GM18909 (cell line): ENCODE measurements around the gene IL9.

Source experiments
- ATAC-seq: cut with Tn5 transposase; IDR thresholded peaks from one replicate; pipeline ENCODE4 v1.9.1; 2021; ENCODE audit warnings: mild to moderate bottlenecking; ENCODE audit not compliant: unreplicated experiment, poor library complexity

The IL9 gene

DNA sequence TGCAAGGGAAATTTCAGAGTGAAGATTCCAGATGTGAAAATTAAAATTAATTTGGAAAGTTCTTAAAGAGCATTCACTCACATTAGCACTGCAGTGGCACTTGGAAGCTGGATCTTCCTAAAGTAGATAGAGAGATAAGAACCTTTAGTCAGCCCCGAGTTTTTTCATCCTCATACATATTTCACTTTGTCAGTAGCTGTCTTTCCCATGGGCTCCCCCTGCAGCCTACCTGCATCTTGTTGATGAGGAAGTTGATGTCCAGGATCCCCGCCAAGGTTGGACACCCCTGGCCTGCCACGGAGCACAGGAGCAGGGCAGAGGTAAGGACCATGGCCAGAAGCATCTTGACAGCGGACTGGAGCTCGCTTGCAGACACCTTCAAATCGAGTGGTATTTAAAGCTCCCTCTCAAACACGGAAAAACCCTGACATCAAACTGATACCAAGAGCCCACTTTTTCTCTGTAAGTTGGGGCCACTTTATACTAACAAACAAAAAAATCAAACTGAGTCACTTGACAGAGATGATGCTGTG lies at the start of gene IL9:
TSS of gene IL9 (minus strand) at position 368 of the 533 bp plus-strand sequence. CDS start at position 343, 25 bp downstream.
- no peak for ATAC-seq

DNA sequence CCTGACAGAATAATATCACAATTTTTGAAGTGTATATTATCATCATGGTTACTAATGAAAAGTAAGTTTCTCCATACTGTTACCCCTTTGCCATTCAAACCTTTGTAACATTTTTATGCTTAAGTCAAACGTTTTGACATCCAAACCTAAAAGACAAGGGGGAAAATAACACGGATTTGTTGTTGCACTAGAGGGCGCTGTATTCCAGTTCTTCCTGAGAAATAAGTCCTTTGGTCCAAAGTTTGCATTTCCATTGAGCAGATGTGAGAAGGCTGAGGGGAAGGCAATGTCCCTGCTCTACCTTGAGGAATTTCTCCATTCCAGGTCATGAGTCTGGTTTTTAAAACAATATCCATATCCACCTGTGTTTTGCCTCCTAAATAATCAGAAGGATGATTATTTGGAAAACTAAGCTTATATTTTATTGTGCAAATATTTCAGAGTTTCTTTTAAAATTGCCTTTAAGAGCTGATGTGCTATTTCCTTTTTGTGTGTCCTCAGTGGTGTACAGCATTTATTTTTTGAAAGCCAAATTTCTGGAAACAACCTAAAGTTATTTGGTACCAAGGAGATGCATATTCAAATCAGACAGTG lies 49.4 kb upstream of the IL9 start:
- peak; percentile 46 for ATAC-seq

DNA sequence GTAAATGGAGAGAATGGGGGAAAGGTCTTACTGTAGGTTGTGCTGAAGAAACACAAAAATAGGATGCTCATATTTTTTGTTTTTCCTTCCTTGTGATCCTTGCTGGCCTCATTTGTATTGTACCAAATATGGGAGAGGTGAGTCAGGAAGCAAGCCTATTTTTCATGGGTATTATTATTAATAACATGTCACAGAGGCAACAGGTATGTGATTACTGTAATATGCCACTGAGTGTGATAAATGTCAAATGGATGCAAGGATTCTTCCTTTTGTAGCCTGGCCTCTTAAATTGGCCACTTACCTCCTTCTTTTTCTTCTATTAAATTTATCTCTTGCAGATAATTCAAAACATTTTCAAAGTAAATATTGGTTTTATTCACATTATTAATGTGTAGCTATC lies 48.9 kb upstream of the IL9 start:
- ATAC-seq: no peak

DNA sequence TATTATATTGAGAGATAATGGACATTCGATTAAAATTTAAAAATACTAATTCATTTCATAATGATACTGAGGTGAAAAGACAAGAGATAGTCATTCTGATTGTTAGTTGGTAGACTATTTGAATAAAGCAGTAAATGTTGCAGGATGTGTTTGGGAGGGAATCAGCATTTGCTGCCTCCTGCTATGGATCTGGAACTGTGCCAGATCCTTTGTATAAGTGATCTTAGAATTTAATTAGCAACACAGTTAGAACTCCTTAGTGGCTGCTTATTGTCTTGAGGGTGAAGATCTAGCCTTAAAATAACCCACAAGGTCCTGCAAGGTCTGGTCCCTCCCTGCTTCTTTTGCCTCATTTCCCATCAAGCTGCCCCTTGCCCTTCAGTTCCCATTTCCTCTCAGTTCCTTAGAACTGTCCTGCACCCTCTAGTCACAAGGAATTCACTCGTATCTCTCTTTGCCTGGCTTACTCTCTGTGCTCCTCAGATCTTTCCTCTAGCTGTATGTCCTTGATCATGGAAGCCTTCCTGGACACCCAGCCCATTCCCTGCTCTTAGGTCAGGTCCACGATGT lies 46.6 kb upstream of the IL9 start:
- no peak for ATAC-seq

DNA sequence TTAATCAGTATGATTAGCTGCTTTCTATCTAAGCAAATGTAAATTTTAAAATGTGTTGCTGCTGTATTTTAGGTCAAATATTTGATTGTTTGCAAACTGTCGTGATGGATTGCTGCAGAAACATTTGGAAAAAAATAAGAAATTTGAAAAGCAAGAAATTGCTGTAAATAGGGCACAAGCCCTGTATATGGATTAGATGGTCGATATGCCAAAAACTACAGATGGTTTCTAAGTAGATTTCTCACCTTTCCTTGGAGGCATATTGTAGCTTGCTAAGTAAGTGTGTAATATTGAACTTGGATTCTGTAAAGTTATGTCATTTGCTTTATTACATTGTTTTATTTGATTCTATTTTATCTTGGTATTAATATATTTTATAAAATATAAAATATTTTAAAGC lies 46.1 kb upstream of the IL9 start:
- ATAC-seq: no peak

DNA sequence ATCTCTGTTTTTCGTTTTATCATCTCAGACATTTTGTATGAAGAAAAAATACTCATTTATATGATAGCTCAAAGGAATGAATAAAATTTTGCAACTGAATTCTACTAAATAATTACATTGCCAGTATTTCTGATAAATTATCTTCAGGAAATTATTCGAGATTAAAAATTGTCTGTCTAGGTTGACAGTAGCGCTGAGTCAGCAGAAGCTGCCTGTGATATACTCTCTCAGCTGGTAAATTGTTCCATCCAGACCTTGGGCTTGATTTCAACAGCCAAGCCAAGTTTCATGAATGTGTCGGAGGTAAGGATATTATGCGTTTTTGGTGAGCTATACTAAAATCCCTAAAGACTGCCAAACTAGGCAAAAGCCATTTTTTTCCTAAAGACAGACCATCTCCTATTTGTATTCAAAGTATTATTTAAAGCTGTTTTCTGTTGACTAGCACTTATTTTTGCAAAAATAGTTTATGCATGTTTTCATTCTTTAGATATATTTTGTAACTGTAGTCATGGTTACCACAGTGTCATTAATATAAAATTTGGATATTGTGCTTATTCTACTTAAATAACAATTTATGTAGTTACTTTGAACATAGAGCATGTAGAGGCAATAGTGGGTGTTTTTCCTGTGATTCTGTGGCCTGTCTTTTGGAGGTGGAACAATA lies 41.7 kb upstream of the IL9 start:
- ATAC-seq: no peak

DNA sequence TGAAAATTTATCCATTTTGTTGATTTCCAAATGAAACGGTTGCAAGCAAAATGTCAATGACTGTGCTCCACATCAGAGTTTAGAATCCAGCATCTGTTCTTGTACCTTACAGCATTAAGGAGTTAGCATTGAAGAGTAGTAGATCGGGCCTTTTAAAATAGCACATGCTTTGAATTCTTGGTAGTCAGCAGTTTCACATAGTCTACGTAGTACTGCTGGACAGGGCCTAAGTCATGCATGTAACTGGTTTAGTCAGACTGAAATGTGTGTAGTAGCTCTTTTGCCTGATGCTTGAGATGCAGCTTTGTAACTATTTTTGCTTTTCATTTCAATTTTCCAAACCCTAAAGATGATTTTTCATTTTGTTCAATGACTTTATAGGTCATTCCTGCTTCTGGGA lies 39.3 kb upstream of the IL9 start:
- no peak for ATAC-seq

DNA sequence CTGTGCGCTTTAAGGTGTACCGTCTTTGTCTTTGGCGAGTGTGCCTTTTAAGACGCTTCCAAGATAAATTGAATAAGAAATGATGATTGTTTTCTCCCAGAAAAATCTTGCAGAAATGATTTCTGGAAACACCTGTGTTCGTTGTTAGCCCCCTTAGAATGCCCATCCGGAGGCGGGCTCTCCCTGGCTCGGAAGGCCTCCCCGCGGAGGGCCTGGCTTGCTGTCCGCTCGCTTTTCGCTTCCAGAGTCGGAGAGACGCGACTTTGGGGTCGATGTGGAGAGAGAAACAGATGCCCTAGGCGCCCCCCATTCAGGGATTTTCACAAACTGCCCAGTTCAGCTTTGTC lies 35.3 kb upstream of the IL9 start:
- ATAC-seq: no peak

DNA sequence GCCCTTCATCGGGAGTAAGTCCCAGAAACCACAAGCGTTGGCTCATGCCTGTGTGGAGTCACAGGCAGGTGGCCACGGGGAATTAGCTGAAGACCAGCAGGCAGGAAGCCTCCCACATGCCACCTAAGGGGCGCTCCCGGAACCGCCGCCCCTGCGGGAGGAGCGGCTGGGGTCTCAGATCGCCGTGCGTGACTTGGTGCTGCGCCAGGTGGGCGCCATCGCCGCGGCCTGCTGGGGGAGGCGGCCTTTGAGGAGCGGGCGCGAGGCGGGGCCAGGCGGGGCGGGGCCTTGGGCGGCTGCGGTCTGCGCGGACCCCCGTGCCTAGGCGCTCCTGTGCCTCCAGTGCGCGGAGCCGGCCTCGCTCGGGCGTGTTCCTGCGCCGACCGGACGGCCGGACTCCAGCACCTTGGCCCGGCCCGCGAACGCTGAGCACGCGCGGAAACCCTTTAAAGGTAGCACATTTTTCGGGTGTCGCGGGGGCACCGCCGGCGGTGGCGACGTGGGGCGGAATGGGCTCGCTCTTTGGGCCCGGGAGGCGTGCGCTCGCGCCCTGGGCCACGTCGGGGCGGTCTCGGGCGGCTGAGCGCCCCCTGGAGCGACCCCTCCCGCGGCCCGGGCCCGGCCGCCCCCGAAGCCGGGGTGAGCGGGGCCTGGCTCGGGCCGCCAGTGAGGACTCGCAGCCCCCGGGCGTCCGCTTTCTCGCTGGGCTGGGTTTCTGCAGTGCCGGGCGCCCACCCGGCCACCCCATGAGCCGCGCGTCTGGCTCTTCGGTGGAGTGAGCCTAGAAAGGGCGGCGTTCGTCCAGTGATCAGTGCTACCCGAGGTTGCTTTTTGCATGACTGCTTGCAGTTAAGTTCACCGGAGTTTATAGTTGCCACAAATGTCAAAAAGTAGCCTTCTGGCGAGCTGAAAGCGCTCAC lies 34.6 kb upstream of the IL9 start:
- no peak for ATAC-seq

DNA sequence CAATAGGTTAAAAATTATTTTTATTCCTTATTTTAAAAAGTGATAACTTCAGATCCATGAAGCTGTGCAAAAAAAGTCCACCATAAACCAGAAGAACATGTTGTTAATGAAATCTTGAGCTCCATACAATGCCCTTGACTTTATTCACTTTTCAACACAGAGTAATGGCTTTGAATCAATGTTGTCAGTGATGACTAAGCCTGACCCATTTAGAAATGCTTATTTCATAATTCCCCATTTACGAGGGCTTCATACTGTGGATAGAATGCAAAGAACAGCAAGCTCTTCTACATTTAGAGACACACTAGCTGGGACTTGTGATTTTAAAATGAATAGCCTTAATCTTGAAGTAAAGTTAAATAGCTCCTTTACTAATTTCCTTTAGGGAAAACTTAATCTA lies 25.7 kb upstream of the IL9 start:
- ATAC-seq: no peak

DNA sequence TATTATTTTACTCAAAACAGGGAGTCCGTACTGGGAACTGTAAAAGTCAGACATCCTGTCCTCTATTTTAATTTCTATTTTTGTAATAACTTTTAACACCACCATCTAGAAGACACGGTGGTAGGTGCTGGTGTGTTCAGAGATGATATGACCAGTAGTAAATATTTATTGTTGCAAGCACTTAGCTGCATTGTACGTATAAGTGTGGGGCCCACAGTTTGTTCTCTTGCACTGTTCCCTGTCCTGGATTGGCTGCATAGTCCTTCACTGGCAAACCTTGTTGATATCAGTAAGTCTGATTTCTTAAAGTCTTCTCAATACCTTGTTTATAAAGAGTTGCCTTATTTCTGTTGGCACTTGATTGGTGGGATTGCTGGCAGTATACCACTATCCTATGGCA lies 24.6 kb upstream of the IL9 start:
- no peak for ATAC-seq

DNA sequence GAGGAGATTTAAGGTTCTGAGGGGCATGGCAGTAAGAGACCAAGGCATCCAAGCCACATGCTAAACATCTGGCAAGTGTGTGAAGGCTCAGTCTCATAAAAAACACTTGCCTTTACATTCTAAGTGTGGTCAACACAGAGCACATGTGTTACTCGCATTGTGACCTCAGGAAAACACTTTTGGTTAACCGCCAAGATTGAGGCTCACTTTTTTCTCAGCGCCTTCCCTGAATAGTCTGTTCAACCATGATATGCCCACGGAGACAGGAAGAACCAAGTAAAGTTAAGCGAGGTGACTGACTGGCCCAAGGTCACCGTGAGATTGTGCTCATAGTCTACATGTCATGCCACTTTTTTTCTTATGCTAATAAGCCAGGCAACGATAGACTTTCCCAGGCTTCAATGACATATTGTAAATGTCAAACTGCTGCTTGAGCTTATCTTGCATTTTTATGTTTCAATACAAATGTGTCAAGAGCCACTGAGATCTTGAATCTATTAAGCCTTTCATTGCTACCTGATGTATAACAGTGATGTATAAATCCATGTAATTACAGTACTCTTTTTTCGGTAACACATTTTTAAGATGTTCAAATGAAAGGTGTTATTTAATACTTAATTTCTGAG lies 21.1 kb upstream of the IL9 start:
- no peak for ATAC-seq

DNA sequence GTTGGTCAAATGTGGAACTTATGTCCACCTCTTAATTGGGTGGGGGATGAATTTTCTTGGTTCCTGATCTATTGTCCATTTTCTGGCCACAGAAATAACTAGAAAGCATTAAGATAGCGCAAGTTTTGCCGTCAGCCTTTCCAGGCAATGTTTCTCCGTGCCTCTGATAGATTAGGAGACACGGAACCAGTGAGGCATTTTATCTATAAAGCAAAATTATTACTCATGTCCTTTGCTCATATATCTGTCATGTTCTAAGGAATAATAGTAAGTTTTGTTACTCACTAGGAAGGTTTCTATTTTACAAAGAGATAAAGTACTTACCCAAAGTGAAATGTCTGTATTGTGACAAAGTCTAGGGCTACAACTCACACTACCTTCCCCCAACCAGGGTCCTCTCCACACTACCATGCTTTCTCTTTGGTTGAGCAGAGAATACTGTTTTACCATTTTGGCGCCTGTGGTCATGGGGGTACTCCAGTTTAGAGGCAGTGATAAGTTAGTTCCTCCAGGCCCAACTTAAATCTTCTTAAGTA lies 19.9 kb upstream of the IL9 start:
- ATAC-seq: no peak

DNA sequence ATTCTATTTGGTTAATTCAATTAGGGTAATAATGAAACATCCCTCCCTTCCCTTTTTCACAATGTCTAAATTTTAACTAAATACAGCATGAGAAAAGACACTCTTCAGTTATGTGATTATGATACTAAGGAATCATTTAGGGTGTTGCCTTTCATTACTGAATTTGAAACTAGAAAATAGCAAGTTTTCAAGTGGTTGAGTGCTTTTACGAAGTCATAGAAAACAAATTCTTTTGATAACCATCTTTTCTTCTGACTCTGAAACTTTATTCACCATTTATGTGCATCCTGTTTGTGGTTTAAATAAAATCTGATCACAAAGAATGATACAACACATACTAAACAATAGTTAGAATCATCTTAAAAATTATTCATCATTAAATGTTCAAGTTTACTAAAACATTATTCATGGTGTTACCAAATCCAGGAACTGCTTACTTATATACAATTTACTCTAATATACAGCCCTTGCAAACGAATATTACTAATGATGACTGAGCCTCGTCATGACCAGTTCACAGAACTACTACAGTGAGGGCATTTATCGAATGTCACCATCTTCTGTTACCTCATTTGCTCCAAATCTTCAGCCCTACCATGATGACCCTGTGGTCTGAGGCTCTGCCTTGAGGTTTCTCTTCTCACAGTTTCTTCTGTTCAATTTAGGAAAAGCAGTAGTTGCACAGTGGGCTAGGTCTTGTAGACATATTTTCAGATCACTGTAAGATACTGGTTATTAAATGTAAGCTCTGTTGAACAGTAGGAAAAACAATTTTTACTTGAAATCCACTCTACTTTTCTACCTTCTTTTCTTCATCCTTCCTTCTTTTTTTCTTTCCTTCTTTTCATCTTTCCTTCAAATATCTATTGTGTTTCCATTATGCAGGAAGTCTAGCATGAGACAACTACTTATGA lies 18.3 kb upstream of the IL9 start:
- no peak for ATAC-seq

DNA sequence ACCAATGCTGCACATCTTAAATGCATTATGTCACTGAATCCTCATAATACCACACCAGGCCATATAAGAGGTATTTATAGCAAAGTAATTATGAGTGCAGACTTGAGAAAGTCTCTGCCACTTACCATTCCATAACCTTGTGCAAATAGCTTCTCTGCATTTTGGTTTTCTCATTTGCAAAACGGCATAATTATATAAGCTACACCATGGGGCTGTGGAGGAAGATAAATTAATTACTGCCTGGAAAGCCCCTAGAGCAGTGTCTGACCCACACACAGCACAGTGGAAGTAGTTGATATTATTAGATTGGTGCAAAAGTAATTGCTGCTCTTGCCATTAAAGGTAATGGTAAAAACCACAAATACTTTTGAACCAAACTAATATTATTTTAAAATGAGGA lies 9.5 kb upstream of the IL9 start:
- no peak for ATAC-seq

DNA sequence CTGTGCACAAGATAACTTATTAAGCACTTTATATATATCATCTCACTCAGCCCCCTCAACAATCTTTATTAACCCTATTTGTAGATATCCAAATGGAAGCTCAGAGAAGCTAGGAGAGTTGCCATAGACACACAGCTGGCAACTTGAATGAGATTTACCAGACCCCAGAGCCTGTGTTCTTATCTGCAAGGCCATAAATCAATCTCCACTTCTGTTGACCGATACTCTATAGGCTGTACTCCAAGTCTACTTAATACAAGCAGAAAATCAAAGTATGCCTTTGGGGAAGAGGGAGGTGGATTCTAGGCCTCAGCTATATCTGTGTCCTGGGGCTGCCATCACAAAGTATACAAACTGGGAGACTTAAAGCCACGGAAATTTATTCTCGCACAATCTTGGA lies 6.0 kb upstream of the IL9 start:
- ATAC-seq: no peak

DNA sequence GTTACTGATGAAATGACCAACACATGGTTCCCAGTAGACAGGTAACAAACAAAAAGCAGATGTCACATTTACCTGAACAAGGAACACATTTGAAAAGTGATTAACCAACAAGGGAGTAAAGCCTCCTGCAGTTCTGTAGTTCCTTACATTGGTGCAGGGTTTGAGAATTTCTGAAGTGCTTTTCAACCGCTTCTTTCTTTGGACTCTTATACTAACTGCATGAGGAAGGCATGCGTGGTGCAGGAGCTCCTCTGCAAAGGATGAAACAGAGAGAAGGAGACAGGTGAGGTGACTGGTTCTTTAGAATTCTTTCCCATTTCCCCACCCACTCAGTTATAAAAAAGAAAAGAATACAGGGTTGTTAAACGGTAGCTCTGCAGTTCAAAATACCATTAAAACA lies 4.6 kb upstream of the IL9 start:
- ATAC-seq: no peak

DNA sequence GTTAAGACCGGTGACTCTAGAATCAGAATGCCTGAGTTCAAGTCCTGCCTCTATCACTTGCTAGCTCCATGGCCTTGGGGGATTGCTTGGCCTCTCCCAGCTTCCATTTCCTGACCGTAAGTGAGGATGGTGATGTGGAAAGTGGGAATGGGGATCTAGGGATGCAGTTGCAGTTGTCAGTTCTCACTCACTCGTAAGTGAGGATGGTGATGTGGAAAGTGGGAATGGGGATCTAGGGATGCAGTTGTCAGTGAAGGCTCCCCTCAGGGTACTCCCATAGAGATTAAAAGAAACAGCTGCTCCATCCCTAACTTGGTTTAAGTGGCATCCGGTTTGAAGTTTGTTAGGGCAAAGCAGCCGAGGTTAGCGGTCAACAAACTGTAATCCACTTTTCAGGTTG lies 3.0 kb upstream of the IL9 start:
- no peak for ATAC-seq

DNA sequence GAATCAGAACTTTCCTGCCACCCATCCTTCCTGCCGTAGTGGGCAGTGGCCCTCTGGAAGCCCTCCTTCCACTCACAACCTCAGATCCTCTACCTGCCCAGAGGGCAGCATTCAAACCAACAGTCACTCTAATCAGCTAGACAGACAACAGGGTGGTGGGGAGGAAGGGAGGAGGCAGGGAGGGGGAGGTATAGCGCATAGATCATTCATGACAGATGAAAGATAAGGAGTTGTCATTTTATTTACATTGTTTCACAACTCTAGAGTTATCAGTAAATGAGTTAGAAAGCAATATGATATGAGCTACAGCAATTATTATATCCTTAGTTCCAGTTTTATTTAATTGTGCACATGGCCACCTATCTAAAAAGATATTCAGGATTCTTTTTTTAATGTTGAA lies 852 bp downstream of the IL9 start:
- no peak for ATAC-seq
